HG03520 (cell line): ENCODE measurements around the gene FEN1.
A peak's percentile ranks its signal among the peaks of the same experiment; 100 is the strongest.

ENCODE experiments used
- ATAC-seq: cut with Tn5 transposase; IDR thresholded peaks from one replicate; pipeline ENCODE4 v1.9.1; 2021; ENCODE audit warnings: mild to moderate bottlenecking, moderate library complexity; ENCODE audit not compliant: unreplicated experiment

Gene FEN1

GRCh38 chr11:61792310-61793082 lies at the start of gene FEN1, which contains the start of gene TMEM258:
Gene FEN1, plus strand, starts transcription at chr11:61792911. Its CDS starts 2,451 bp downstream, at chr11:61795362.
Gene TMEM258, minus strand, starts transcription at chr11:61792599. Its CDS starts 41 bp downstream, at chr11:61792558.
- peak; percentile 71 for ATAC-seq

- ATAC-seq, result no peak
Observed at GRCh38 chr11:61743486-61744095, 49.1 kb upstream of the FEN1 start.

- ATAC-seq, result no peak
Observed at GRCh38 chr11:61744181-61744580, 48.5 kb upstream of the FEN1 start.

- ATAC-seq, result no peak
Observed at GRCh38 chr11:61744609-61745156, 48.0 kb upstream of the FEN1 start.

GRCh38 chr11:61745781-61746441 lies 46.8 kb upstream of the FEN1 start:
- ATAC-seq, result no peak

GRCh38 chr11:61746442-61747191 lies 46.1 kb upstream of the FEN1 start:
- no peak for ATAC-seq

- peak; percentile 50 for ATAC-seq
Observed at GRCh38 chr11:61747192-61747966, 45.3 kb upstream of the FEN1 start.

GRCh38 chr11:61747967-61748285 lies 44.8 kb upstream of the FEN1 start:
- no peak for ATAC-seq

- ATAC-seq, result no peak
Observed at GRCh38 chr11:61749591-61750217, 43.0 kb upstream of the FEN1 start.

- no peak for ATAC-seq
Observed at GRCh38 chr11:61750631-61751273, 42.0 kb upstream of the FEN1 start.

GRCh38 chr11:61751384-61751783 lies 41.3 kb upstream of the FEN1 start:
- ATAC-seq, result no peak

GRCh38 chr11:61752117-61752924 lies 40.4 kb upstream of the FEN1 start, which contains the start of gene MYRF:
Gene MYRF, plus strand, starts transcription at chr11:61752636. Its CDS starts 109 bp downstream, at chr11:61752745.
- ATAC-seq, result no peak

GRCh38 chr11:61752925-61753521 lies 39.7 kb upstream of the FEN1 start:
- no peak for ATAC-seq

GRCh38 chr11:61753672-61754071 lies 39.0 kb upstream of the FEN1 start:
- no peak for ATAC-seq

GRCh38 chr11:61754534-61755482 lies 37.9 kb upstream of the FEN1 start:
- ATAC-seq, result no peak

GRCh38 chr11:61756147-61756451 lies 36.6 kb upstream of the FEN1 start:
- no peak for ATAC-seq
